H9 (cell line): ENCODE data around the gene TRPV3. TPM values are rescaled to one million over a fixed set of nuclear protein-coding genes. Genes with fewer than 3 reads are reported as not detected.
A peak's percentile ranks its signal among the peaks of the same experiment; 100 is the strongest.

Experiments used
- DNase-seq: peaks from one replicate; pipeline ENCODE4 v3.0.0-alpha.2; 2017
- H2AFZ ChIP-seq: one replicate; pipeline ENCODE4 v1.6.1; 2013; ENCODE audit warnings: mild to moderate bottlenecking, low read length, control low read depth, moderate library complexity
- H2AK5ac ChIP-seq: 2 replicates; pipeline ENCODE4 v1.6.1; 2013; ENCODE audit warnings: low read length, control low read depth, mixed read lengths; ENCODE audit not compliant: insufficient read length
- H2BK120ac ChIP-seq: one replicate; pipeline ENCODE4 v1.6.1; 2013; ENCODE audit warnings: low read depth, mild to moderate bottlenecking, low read length, control low read depth, inconsistent platforms; ENCODE audit not compliant: poor library complexity, severe bottlenecking
- H2BK12ac ChIP-seq: 2 replicates; pipeline ENCODE4 v1.6.1; 2013; ENCODE audit warnings: low read length, control low read depth, mixed read lengths, low read depth; ENCODE audit not compliant: insufficient read length
- H2BK15ac ChIP-seq: 2 replicates; pipeline ENCODE4 v1.6.1; 2013; ENCODE audit warnings: low read depth, low read length, control low read depth
- H2BK20ac ChIP-seq: one replicate; pipeline ENCODE4 v1.6.1; 2013; ENCODE audit warnings: low read depth, mild to moderate bottlenecking, low read length, control low read depth, inconsistent platforms; ENCODE audit not compliant: poor library complexity, severe bottlenecking
- H2BK5ac ChIP-seq: 2 replicates; pipeline ENCODE4 v1.6.1; 2013; ENCODE audit warnings: low read length, control low read depth, mixed read lengths; ENCODE audit not compliant: insufficient read length
- H3K14ac ChIP-seq: 2 replicates; pipeline ENCODE4 v1.6.1; 2013; ENCODE audit warnings: low read length, control low read depth; ENCODE audit not compliant: insufficient read depth
- H3K18ac ChIP-seq: 2 replicates; pipeline ENCODE4 v1.6.1; 2013; ENCODE audit warnings: low read depth, mild to moderate bottlenecking, mixed read lengths, low read length, control low read depth; ENCODE audit not compliant: insufficient read length
- H3K23ac ChIP-seq: 2 replicates; pipeline ENCODE4 v1.6.1; 2013; ENCODE audit warnings: low read length, control low read depth, mixed read lengths, low read depth; ENCODE audit not compliant: insufficient read length
- H3K23me2 ChIP-seq: 2 replicates; pipeline ENCODE4 v1.6.1; 2013; ENCODE audit warnings: low read depth, mild to moderate bottlenecking, mixed read lengths, low read length, control low read depth; ENCODE audit not compliant: insufficient read length, poor library complexity, severe bottlenecking
- H3K27ac ChIP-seq: 2 replicates; pipeline ENCODE4 v1.5.1; 2013; ENCODE audit warnings: low read length, control low read depth, mixed read lengths, low read depth; ENCODE audit not compliant: insufficient read length
- H3K27me3 ChIP-seq: 2 replicates; pipeline ENCODE4 v1.6.1; 2013; ENCODE audit warnings: low read length, control low read depth, inconsistent platforms; ENCODE audit not compliant: insufficient read depth
- H3K4ac ChIP-seq: 2 replicates; pipeline ENCODE4 v1.6.1; 2013; ENCODE audit warnings: low read depth, mild to moderate bottlenecking, control low read depth, inconsistent platforms, low read length, moderate library complexity
- H3K4me1 ChIP-seq: 2 replicates; pipeline ENCODE4 v1.6.1; 2013; ENCODE audit warnings: low read length, control low read depth, inconsistent platforms; ENCODE audit not compliant: insufficient read depth
- H3K4me2 ChIP-seq: 2 replicates; pipeline ENCODE4 v1.6.1; 2013; ENCODE audit warnings: low read length, control low read depth, mixed read lengths; ENCODE audit not compliant: insufficient read length, insufficient read depth
- H3K56ac ChIP-seq: 2 replicates; pipeline ENCODE4 v1.6.1; 2013; ENCODE audit warnings: low read depth, mild to moderate bottlenecking, mixed read lengths, low read length, control low read depth; ENCODE audit not compliant: insufficient read length
- H3K79me1 ChIP-seq: 2 replicates; pipeline ENCODE4 v1.6.1; 2013; ENCODE audit warnings: low read depth, mild to moderate bottlenecking, moderate library complexity, low read length, control low read depth, inconsistent platforms; ENCODE audit not compliant: insufficient read depth, poor library complexity, severe bottlenecking
- H3K79me2 ChIP-seq: 2 replicates; pipeline ENCODE4 v1.6.1; 2013; ENCODE audit warnings: low read length, control low read depth, inconsistent platforms; ENCODE audit not compliant: insufficient read depth
- H3K9ac ChIP-seq: 2 replicates; pipeline ENCODE4 v1.6.1; 2013; ENCODE audit warnings: low read length, control low read depth, mixed read lengths; ENCODE audit not compliant: insufficient read length; ENCODE audit errors: extremely low read depth
- H3K9me3 ChIP-seq: one replicate; pipeline ENCODE4 v1.6.1; 2013; ENCODE audit warnings: low read depth, low read length, inconsistent platforms; ENCODE audit not compliant: control insufficient read depth
- H3T11ph ChIP-seq: one replicate; pipeline ENCODE4 v1.6.1; 2013; ENCODE audit warnings: mild to moderate bottlenecking, low read length, control low read depth, inconsistent platforms
- H4K20me1 ChIP-seq: one replicate; pipeline ENCODE4 v1.6.1; 2013; ENCODE audit not compliant: control insufficient read depth, insufficient read length, insufficient read depth
- H4K5ac ChIP-seq: 2 replicates; pipeline ENCODE4 v1.6.1; 2013; ENCODE audit warnings: low read depth, mild to moderate bottlenecking, mixed read lengths, low read length, control low read depth; ENCODE audit not compliant: insufficient read length
- H4K8ac ChIP-seq: replicated peaks from 2 replicates; pipeline ENCODE4 v1.6.1; 2013; ENCODE audit warnings: low read length, control low read depth, mixed read lengths, low read depth; ENCODE audit not compliant: insufficient read length
- H4K91ac ChIP-seq: 2 replicates; pipeline ENCODE4 v1.6.1; 2013; ENCODE audit warnings: low read depth, mild to moderate bottlenecking, moderate library complexity, mixed read lengths, low read length, control low read depth; ENCODE audit not compliant: insufficient read length
- H3K27ac Mint-ChIP-seq, 3 experiments: 2 replicates in 2 of 3; 3 replicates in 1 of 3; pipeline ENCODE4 v1.8.0; 2020 to 2021; ENCODE audit warnings: mixed read lengths in 3 of 3, mild to moderate bottlenecking in 1 of 3, moderate library complexity in 1 of 3
- H3K27me3 Mint-ChIP-seq: 2 replicates; pipeline ENCODE4 v1.8.0; 2021; ENCODE audit warnings: low read depth, mild to moderate bottlenecking, moderate library complexity, mixed read lengths
- H3K36me3 Mint-ChIP-seq, 3 experiments: 2 replicates in 2 of 3; 3 replicates in 1 of 3; pipeline ENCODE4 v1.8.0; 2020 to 2021; ENCODE audit warnings: low read depth in 3 of 3, mixed read lengths in 3 of 3; ENCODE audit not compliant: insufficient read depth in 1 of 3
- H3K4me1 Mint-ChIP-seq, 2 experiments: 2 replicates each; pipeline ENCODE4 v1.8.0; 2020; ENCODE audit warnings: mixed read lengths in 2 of 2
- H3K4me3 Mint-ChIP-seq, 2 experiments: 2 replicates in 1 of 2; 3 replicates in 1 of 2; pipeline ENCODE4 v1.8.0; 2020 to 2021; ENCODE audit warnings: mild to moderate bottlenecking in 2 of 2, mixed read lengths in 2 of 2, moderate library complexity in 1 of 2
- H3K9me3 Mint-ChIP-seq, 2 experiments: 2 replicates in 1 of 2; 3 replicates in 1 of 2; pipeline ENCODE4 v1.8.0; 2020; ENCODE audit warnings: mild to moderate bottlenecking in 2 of 2, mixed read lengths in 2 of 2, moderate library complexity in 1 of 2
- WGBS: extraction: QIAGEN DNeasy Blood & Tissue Kit; methylation state at CpG from one replicate; pipeline ENCODE4 v1.1.7; 2013; ENCODE audit warnings: missing lambda C conversion rate, low lambda C conversion rate, mixed read lengths; ENCODE audit not compliant: insufficient read length; ENCODE audit errors: extremely low coverage; 5-methylcytosine and 5-hydroxymethylcytosine counted together
- total RNA-seq: library from RNA; stranded (reverse); gene quantifications from 2 replicates; pipeline ENCODE4 v1.2.1, GENCODE V29; 2021
- TF ChIP-seq, protein P1 (sequence below): fragments of 200-600 bp; sonication (generic); conservative IDR thresholded peaks from 3 replicates; pipeline ENCODE4 v1.8.0; 2021; ENCODE audit warnings: antibody characterized with exemption, mild to moderate bottlenecking

Gene TRPV3
- total RNA-seq, 1 experiment from 2014 or later, result 0.63 TPM

- H3K23ac ChIP-seq, result no peak overlapping the region
- DNase-seq, result peak; percentile 55
- Mint-ChIP-seq H3K4me3 (no peak overlapping the region), H3K4me1 (peaks cover 10 to 12% of the 10 kb centered on the region in 2 experiments), H3K9me3 (peaks cover 0 to 3% of the 10 kb centered on the region in 2 experiments; a peak in 1 of 5 replicates), H3K36me3 (peaks cover 0 to 3% (median 3%) of the 10 kb centered on the region in 3 experiments; a peak in 3 of 7 replicates), H3K27me3 (no peaks in the 10 kb centered on the region; the same call in 1 of the 2 replicates), H3K27ac (peak overlapping the region in 1 of 3 experiments; percentile 91; a peak in 2 of 7 replicates)
- no peaks in the 10 kb centered on the region for H3K79me1 ChIP-seq
- H2BK15ac ChIP-seq, result no peak overlapping the region
- TF ChIP-seq, protein P1, sequence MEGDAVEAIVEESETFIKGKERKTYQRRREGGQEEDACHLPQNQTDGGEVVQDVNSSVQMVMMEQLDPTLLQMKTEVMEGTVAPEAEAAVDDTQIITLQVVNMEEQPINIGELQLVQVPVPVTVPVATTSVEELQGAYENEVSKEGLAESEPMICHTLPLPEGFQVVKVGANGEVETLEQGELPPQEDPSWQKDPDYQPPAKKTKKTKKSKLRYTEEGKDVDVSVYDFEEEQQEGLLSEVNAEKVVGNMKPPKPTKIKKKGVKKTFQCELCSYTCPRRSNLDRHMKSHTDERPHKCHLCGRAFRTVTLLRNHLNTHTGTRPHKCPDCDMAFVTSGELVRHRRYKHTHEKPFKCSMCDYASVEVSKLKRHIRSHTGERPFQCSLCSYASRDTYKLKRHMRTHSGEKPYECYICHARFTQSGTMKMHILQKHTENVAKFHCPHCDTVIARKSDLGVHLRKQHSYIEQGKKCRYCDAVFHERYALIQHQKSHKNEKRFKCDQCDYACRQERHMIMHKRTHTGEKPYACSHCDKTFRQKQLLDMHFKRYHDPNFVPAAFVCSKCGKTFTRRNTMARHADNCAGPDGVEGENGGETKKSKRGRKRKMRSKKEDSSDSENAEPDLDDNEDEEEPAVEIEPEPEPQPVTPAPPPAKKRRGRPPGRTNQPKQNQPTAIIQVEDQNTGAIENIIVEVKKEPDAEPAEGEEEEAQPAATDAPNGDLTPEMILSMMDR, result no peak
- H3K27ac ChIP-seq, result no peak overlapping the region
- H3K79me2 ChIP-seq, result no peaks in the 10 kb centered on the region
- no peak overlapping the region for H2AK5ac ChIP-seq
- no peak overlapping the region for H3K18ac ChIP-seq
- H3K56ac ChIP-seq, result no peak overlapping the region
- H3K9me3 ChIP-seq, result no peaks in the 10 kb centered on the region
- no peak overlapping the region for H2BK120ac ChIP-seq
- no peak overlapping the region for H4K5ac ChIP-seq
- no peak overlapping the region for H3T11ph ChIP-seq
- H3K14ac ChIP-seq, result no peak overlapping the region
- no peak overlapping the region for H2AFZ ChIP-seq
- H3K4me1 ChIP-seq, result no peaks in the 10 kb centered on the region
- no peak overlapping the region for H2BK20ac ChIP-seq
- H4K91ac ChIP-seq, result no peak overlapping the region
- H3K27me3 ChIP-seq, result no peaks in the 10 kb centered on the region
- no peak overlapping the region for H3K9ac ChIP-seq
- no peaks in the 10 kb centered on the region for H3K23me2 ChIP-seq
- H4K8ac ChIP-seq, result no peak overlapping the region
- no peak overlapping the region for H3K4me2 ChIP-seq
- no peak overlapping the region for H3K4ac ChIP-seq
- no peak overlapping the region for H2BK5ac ChIP-seq
- no peak overlapping the region for H2BK12ac ChIP-seq
- no peaks in the 10 kb centered on the region for H4K20me1 ChIP-seq
- no CpG with 5 or more reads among the region's 25 CpGs for WGBS
Observed at GRCh38 chr17:3558603-3559269, 1.1 kb upstream of the TRPV3 start.
